Measurements from ENCODE around the gene POMP.

GRCh38 chr13:28671126-28671792, 12.3 kb downstream of the POMP start:
- TF ChIP-seq, protein P1, sequence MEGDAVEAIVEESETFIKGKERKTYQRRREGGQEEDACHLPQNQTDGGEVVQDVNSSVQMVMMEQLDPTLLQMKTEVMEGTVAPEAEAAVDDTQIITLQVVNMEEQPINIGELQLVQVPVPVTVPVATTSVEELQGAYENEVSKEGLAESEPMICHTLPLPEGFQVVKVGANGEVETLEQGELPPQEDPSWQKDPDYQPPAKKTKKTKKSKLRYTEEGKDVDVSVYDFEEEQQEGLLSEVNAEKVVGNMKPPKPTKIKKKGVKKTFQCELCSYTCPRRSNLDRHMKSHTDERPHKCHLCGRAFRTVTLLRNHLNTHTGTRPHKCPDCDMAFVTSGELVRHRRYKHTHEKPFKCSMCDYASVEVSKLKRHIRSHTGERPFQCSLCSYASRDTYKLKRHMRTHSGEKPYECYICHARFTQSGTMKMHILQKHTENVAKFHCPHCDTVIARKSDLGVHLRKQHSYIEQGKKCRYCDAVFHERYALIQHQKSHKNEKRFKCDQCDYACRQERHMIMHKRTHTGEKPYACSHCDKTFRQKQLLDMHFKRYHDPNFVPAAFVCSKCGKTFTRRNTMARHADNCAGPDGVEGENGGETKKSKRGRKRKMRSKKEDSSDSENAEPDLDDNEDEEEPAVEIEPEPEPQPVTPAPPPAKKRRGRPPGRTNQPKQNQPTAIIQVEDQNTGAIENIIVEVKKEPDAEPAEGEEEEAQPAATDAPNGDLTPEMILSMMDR (conservative IDR thresholded peaks at IDR 0.05; ENCODE audit: low read depth, low read length) = no peak
- TF ChIP-seq, protein P2, sequence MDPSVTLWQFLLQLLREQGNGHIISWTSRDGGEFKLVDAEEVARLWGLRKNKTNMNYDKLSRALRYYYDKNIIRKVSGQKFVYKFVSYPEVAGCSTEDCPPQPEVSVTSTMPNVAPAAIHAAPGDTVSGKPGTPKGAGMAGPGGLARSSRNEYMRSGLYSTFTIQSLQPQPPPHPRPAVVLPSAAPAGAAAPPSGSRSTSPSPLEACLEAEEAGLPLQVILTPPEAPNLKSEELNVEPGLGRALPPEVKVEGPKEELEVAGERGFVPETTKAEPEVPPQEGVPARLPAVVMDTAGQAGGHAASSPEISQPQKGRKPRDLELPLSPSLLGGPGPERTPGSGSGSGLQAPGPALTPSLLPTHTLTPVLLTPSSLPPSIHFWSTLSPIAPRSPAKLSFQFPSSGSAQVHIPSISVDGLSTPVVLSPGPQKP (IDR thresholded peaks at IDR 0.05; ENCODE audit: borderline replicate concordance, low read depth, low read length) = no peak
- TF ChIP-seq CEBPB (IDR thresholded peaks at IDR 0.05; ENCODE audit: low read depth, low read length) = no peak

All from IMR-90 (cell line).